C4-2B (cell line): Measurements from ENCODE around the gene ESRRA.

Source experiments
- ZFX ChIP-seq: fragments of 450-650 bp; IDR thresholded peaks from 2 replicates; pipeline ENCODE4 v1.6.1; 2017
- TF ChIP-seq, protein P1 (sequence below): fragments of 450-650 bp; conservative IDR thresholded peaks from 2 replicates; pipeline ENCODE4 v1.5.1; 2017; ENCODE audit warnings: mild to moderate bottlenecking

DNA sequence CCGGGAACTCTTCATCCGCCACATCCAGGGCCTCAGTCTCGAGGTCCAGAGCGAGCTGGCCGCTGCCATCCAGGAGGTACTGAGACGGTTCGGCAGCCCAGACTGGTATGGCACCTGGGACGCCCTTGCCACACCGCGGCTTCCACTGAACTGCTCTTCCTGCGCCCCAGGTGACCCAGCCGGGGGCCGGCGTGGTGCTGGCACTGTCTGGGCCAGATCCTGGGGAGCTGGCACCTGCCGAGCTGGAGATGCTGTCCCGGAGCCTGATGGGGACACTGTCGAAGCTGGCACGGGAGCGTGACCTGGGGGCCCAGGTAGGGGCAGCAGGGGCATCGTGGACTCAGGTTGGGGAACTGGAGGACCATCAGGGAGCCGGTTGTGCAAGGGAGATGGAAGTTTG is 36.1 kb downstream of the ESRRA start:
- TF ChIP-seq, protein P1, sequence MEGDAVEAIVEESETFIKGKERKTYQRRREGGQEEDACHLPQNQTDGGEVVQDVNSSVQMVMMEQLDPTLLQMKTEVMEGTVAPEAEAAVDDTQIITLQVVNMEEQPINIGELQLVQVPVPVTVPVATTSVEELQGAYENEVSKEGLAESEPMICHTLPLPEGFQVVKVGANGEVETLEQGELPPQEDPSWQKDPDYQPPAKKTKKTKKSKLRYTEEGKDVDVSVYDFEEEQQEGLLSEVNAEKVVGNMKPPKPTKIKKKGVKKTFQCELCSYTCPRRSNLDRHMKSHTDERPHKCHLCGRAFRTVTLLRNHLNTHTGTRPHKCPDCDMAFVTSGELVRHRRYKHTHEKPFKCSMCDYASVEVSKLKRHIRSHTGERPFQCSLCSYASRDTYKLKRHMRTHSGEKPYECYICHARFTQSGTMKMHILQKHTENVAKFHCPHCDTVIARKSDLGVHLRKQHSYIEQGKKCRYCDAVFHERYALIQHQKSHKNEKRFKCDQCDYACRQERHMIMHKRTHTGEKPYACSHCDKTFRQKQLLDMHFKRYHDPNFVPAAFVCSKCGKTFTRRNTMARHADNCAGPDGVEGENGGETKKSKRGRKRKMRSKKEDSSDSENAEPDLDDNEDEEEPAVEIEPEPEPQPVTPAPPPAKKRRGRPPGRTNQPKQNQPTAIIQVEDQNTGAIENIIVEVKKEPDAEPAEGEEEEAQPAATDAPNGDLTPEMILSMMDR, result no peak
- no peak for TF ChIP-seq ZFX
